Measurements from ENCODE around the gene GAPVD1. TPM values are rescaled to one million over a fixed set of nuclear protein-coding genes. Genes with fewer than 3 reads are reported as not detected.

Gene GAPVD1
- total RNA-seq, 3 donors from 2014 or later, result 49.3 to 77.0 (median 72.7) TPM

DNA sequence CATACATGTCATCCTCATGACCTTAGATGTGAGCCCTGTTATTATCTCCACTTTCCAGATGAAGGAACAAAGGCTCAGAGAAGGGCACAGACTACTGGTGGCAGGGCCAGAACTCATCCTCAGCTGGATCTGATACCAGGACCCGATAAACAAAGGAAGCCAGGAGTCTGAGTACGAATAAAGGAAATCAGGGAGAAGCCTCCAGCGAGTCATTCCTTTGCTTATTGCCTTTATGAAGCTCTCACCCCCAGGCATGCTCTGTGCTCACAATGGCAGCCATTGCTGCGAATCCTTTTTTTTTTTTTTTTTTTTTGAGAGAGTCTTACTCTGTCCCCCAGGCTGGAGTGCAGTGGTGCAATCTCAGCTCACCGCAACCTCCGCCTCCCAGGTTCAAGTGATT, 130.1 kb downstream of the GAPVD1 start:
- no peak overlapping the region for H3K4me3 ChIP-seq
- no peaks in the 10 kb centered on the region for H3K27me3 ChIP-seq
- intact Hi-C loops (cut with DNase I; ENCODE audit: low total_unique reads), result no loop called here
- no peaks in the 10 kb centered on the region for H3K9me3 ChIP-seq
- H3K4me1 ChIP-seq, result no peaks in the 10 kb centered on the region
- DNase-seq (ENCODE audit: low spot score in 2 of 2), result no peak
- no peak overlapping the region for H3K27ac ChIP-seq
- TF ChIP-seq POLR2A (IDR thresholded peaks at IDR 0.05) (no peak), POLR2AphosphoS5 (IDR thresholded peaks at IDR 0.05) (no peak)
- TF ChIP-seq, protein P1, sequence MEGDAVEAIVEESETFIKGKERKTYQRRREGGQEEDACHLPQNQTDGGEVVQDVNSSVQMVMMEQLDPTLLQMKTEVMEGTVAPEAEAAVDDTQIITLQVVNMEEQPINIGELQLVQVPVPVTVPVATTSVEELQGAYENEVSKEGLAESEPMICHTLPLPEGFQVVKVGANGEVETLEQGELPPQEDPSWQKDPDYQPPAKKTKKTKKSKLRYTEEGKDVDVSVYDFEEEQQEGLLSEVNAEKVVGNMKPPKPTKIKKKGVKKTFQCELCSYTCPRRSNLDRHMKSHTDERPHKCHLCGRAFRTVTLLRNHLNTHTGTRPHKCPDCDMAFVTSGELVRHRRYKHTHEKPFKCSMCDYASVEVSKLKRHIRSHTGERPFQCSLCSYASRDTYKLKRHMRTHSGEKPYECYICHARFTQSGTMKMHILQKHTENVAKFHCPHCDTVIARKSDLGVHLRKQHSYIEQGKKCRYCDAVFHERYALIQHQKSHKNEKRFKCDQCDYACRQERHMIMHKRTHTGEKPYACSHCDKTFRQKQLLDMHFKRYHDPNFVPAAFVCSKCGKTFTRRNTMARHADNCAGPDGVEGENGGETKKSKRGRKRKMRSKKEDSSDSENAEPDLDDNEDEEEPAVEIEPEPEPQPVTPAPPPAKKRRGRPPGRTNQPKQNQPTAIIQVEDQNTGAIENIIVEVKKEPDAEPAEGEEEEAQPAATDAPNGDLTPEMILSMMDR (IDR thresholded peaks at IDR 0.05), result no peak
- no peaks in the 10 kb centered on the region for H3K36me3 ChIP-seq

DNA sequence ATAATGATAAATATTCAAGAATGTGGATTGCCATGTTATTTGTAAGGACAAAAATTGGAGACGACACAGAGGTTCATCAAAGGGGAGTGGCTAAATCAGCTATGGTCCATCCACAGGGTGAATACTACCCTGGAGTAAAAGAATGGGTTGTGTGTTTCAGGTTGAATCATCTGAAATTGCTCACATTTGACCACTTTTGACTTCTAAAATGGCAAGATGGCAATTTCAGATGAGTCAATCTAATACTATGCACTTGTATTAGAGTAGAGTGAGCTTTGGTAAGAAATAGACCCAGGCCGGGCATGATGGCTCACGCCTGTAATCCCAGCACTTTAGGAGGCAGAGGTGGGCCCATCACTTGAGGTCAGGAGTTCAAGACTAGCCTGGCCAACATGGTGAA, 131.8 kb downstream of the GAPVD1 start:
- intact Hi-C loops (cut with DNase I; ENCODE audit: low total_unique reads), result no loop called here
- H3K4me1 ChIP-seq, result no peaks in the 10 kb centered on the region
- no peak overlapping the region for H3K27ac ChIP-seq

DNA sequence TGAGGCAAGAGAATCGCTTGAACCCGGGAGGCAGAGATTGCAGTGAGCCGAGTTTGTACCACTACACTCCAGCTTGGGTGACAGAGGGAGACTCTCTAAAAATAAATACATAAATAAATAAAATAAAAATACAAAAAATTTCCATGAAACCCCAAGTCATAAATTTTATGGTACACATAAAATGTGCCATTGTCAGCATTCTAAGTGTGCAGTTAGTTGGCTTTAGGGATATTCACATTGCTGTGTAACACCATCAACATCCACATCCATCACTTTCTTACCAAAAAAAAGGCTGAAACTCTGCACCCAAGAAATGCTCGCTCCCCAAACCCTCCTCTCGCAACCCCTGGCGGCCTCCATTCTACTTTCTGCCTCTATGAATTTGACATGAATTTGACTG, 135.2 kb downstream of the GAPVD1 start:
- H3K27me3 ChIP-seq, result no peaks in the 10 kb centered on the region
- TF ChIP-seq POLR2A (IDR thresholded peaks at IDR 0.05), result no peak
- no peak for TF ChIP-seq POLR2AphosphoS5 (IDR thresholded peaks at IDR 0.05)
- TF ChIP-seq, protein P1 (IDR thresholded peaks at IDR 0.05), result no peak
- no peaks in the 10 kb centered on the region for H3K36me3 ChIP-seq
- intact Hi-C loops (cut with DNase I; ENCODE audit: low total_unique reads), result no loop called here
- no peak overlapping the region for H3K27ac ChIP-seq
- no peaks in the 10 kb centered on the region for H3K4me1 ChIP-seq
- no peak overlapping the region for H3K4me3 ChIP-seq
- no peaks in the 10 kb centered on the region for H3K9me3 ChIP-seq
- no peak for DNase-seq (ENCODE audit: low spot score in 2 of 2)

More for the DNA sequence above, 131.8 kb downstream of the GAPVD1 start:
- no peak for TF ChIP-seq POLR2AphosphoS5 (IDR thresholded peaks at IDR 0.05)
- TF ChIP-seq, protein P1 (IDR thresholded peaks at IDR 0.05), result no peak
- Histone ChIP-seq H3K9me3 (no peaks in the 10 kb centered on the region), H3K27me3 (no peaks in the 10 kb centered on the region), H3K4me3 (no peak overlapping the region), H3K36me3 (no peaks in the 10 kb centered on the region)
- DNase-seq (ENCODE audit: low spot score in 2 of 2), result no peak

DNA sequence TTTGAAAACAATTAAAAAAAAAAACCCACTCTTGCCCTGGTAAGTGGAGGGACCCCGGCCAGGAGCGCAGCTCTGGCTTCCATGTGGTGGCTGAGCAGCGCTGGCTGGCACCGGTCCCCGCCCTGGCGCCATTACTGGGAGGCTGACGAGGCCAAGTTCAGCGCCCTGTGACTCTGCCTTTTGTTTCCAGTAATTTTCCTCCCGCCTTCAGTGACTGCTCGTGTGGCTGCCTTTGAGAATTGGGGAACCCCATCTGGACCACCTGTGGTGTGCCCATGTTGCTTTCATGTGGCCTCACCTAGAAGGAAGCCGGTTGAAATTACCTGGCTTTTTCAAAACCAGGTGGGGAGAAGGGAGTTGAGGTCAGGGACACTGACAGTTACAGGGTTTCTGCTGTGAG, 136.1 kb downstream of the GAPVD1 start:
- no peak overlapping the region for H3K27ac ChIP-seq
- intact Hi-C loops (cut with DNase I; ENCODE audit: low total_unique reads), result no loop called here
- H3K36me3 ChIP-seq, result no peaks in the 10 kb centered on the region
- no peaks in the 10 kb centered on the region for H3K4me1 ChIP-seq
- DNase-seq (ENCODE audit: low spot score in 2 of 2), result no peak
- no peaks in the 10 kb centered on the region for H3K27me3 ChIP-seq
- H3K9me3 ChIP-seq, result no peaks in the 10 kb centered on the region
- H3K4me3 ChIP-seq, result no peak overlapping the region
- TF ChIP-seq POLR2A (IDR thresholded peaks at IDR 0.05), result no peak
- TF ChIP-seq POLR2AphosphoS5 (IDR thresholded peaks at IDR 0.05), result no peak
- TF ChIP-seq, protein P1 (IDR thresholded peaks at IDR 0.05), result no peak

DNA sequence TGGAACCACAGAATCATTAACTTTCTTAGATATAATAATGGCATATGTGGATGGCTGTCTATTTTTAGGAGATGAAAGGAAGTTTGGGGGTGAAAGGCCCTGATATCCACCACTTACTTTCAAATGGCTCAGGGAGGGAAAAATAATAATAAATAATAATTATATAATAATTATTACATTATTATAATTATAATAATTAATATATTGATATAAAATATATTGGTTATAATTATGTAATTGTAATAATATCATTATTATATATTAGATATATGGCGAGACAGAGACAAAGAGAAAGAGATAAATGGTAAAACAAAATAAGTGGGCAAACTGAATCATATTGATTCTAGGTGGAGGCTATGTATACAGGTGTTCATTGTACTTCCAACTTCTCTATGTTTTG, 136.6 kb downstream of the GAPVD1 start:
- no peaks in the 10 kb centered on the region for H3K27me3 ChIP-seq
- no peak for TF ChIP-seq POLR2AphosphoS5 (IDR thresholded peaks at IDR 0.05)
- TF ChIP-seq, protein P1 (IDR thresholded peaks at IDR 0.05), result no peak
- no peak for TF ChIP-seq POLR2A (IDR thresholded peaks at IDR 0.05)
- DNase-seq (ENCODE audit: low spot score in 2 of 2), result no peak
- no peak overlapping the region for H3K27ac ChIP-seq
- no peaks in the 10 kb centered on the region for H3K36me3 ChIP-seq
- no peaks in the 10 kb centered on the region for H3K4me1 ChIP-seq
- no peak overlapping the region for H3K4me3 ChIP-seq
- no peaks in the 10 kb centered on the region for H3K9me3 ChIP-seq
- intact Hi-C loops (cut with DNase I; ENCODE audit: low total_unique reads), result no loop called here

All from breast epithelium (tissue), 4 donors.